Measurements from ENCODE around the gene TRIM74. TPM values are rescaled to one million over a fixed set of nuclear protein-coding genes. Genes with fewer than 3 reads are reported as not detected.
A peak's percentile ranks its signal among the peaks of the same experiment; 100 is the strongest.
"Not testable (repeated sequence)": the region's sequence is repeated elsewhere in the genome, so short reads cannot be mapped to it uniquely, and the experiment has no call there.

Gene TRIM74
- total RNA-seq, 2 donors from 2014 or later, result 3.3 TPM; not detected in 1

DNA sequence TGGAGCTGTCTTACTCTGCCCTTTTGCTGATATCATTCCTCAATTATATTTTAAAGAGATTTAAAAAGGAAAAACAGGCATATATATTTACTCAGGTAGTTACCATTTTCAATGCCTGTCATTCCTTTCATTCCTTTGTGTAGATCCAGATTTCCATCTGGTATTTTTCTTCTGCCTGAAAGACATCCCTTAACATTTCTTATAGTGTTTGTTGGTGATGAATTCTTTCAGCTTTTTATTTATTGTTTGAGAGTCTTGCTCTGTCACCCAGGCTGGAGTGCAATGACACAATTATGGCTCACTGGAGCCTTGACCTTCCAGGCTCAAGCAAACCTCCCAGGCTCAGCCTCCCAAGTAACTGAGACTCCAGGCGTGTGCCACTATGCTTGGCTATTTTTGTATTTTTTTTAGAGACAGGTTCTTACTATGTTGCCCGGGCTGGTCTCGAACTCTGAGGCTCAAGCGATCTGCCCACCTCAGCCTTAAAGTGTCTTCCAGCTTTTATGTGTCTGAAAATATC lies 50.0 kb downstream of the TRIM74 start:
- Histone ChIP-seq H3K9me3 (no peaks in the 10 kb centered on the region), H3K27ac (peak overlapping the region in 1 of 4 donors; percentile 52), H3K4me3 (no peak overlapping the region), H3K36me3 (replicated peaks in 1 of 2; ENCODE audit: insufficient read depth in 1 of 2, low read depth in 2 of 2) (no peaks in the 10 kb centered on the region), H3K27me3 (no peaks in the 10 kb centered on the region), H3K4me1 (peaks cover 47% of the 10 kb centered on the region)
- no peak for DNase-seq
- no peak for ATAC-seq
- intact Hi-C loops (cut with DNase I), result no loop called here
- 52 to 67% methylated on average over 4 of the region's 4 CpGs for WGBS, 2 donors
- no peak for TF ChIP-seq CTCF (IDR thresholded peaks at IDR 0.05)
- no peak for TF ChIP-seq POLR2A (IDR thresholded peaks at IDR 0.05)

DNA sequence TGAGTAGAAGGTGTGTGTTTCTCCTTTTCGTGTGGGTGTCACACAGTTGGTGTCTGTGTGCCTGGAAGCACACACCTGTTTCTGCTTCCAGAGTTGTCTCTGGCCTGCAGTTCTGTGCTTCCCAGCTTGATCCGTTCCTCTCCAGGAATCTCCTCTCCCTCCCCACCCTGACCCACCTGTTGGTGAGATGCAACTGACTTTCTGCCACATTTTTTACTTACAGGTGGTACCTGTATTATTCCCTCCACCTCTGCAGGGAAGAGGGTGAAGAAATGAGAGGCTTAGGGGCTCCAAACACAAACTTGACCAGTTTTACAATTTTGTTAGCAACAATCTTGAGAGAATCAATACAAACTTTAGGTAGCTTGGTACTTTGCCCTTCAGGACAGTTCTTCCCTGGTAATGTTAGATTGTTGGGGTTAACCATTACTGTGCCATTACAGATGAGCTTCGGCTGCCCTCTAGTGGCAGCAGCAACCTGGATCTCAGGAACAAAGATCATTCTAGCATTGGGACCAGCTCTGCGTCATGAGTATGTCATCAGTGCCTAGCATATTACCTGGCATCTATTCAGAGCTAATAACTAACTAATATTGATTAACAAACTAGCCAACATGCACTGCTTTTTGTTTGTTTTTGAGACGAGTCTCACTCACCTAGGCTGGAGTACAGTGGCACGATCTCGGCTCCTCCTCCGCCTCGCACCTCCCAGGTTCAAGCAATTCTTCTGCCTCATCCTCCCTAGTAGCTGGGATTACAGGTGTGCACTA lies 54.3 kb downstream of the TRIM74 start:
- H3K9me3 ChIP-seq; intact Hi-C loops (cut with DNase I); H3K4me3 ChIP-seq; H3K27me3 ChIP-seq; H3K36me3 ChIP-seq (replicated peaks in 1 of 2; ENCODE audit: insufficient read depth in 1 of 2, low read depth in 2 of 2): not testable (repeated sequence)
- WGBS, 2 donors, result 41 to 42% methylated on average over 9 of the region's 9 CpGs
- peaks cover 30% of the 10 kb centered on the region for H3K4me1 ChIP-seq
- H3K27ac ChIP-seq, result peak overlapping the region in 3 of 4 donors; percentile 48 to 56 (median 49)
- DNase-seq (peak; percentile 70 to 83 (median 74)), ATAC-seq (peak; percentile 87)
- peak in 6 of 7 experiments; percentile 57 to 77 (median 68) for TF ChIP-seq CTCF (IDR thresholded peaks at IDR 0.05)

GRCh38 chr7:72913750-72914149 lies 55.5 kb downstream of the TRIM74 start:
- DNase-seq; intact Hi-C loops (cut with DNase I): not testable (repeated sequence)
- 86 to 89% methylated on average over 10 of the region's 10 CpGs for WGBS, 2 donors

DNA sequence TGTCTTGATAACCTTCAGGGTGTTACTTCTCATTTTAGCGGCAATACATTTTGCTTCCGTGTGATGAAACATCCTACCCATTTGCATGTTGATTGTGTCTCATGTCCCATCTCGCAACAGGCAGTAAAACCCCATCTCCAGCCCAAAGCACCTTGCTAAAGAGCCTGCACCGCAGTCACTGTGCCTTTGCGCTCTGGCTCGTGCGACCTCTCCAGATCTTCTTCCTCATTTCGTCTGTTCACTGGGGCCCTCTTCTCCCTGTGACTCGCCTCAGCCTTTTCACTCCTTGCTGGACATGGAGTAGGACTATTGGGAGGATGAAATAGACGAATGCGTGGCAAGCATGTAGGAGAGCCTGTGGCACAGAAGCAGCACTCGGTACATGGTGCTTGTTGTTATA lies 57.9 kb downstream of the TRIM74 start:
- H3K4me3 ChIP-seq; DNase-seq; H3K27me3 ChIP-seq; H3K9me3 ChIP-seq; H3K27ac ChIP-seq; intact Hi-C loops (cut with DNase I); ATAC-seq; H3K36me3 ChIP-seq (replicated peaks in 1 of 2; ENCODE audit: insufficient read depth in 1 of 2, low read depth in 2 of 2): not testable (repeated sequence)
- H3K4me1 ChIP-seq, result peaks cover 16% of the 10 kb centered on the region
- WGBS, 2 donors, result 81 to 82% methylated on average over 8 to 11 of the region's 12 CpGs

More at GRCh38 chr7:72913750-72914149, 55.5 kb downstream of the TRIM74 start:
- H3K4me3 ChIP-seq; H3K9me3 ChIP-seq; H3K27me3 ChIP-seq; H3K36me3 ChIP-seq (replicated peaks in 1 of 2; ENCODE audit: insufficient read depth in 1 of 2, low read depth in 2 of 2); H3K27ac ChIP-seq; ATAC-seq: not testable (repeated sequence)
- H3K4me1 ChIP-seq, result peaks cover 19% of the 10 kb centered on the region

Small RNA genes lying within 50 kb of the gene (small RNA-seq; reads per million reads assigned to genes)
- gene RF00019, result not detected

Other genes starting within 250 kb of the TRIM74 start
- gene TYW1B, start 141.3 kb downstream of the TRIM74 start, total RNA-seq, result 1 to 10 TPM; 5.7 to 7.9 TPM
- gene POM121, start 44.4 kb downstream of the TRIM74 start, total RNA-seq, result 10 to 100 TPM; 14.0 to 22.1 TPM
- not detected for gene SPDYE8, start 60.3 kb upstream of the TRIM74 start, total RNA-seq
- not detected for gene SPDYE11, start 88.4 kb upstream of the TRIM74 start, total RNA-seq
- not detected for gene SPDYE9, start 116.6 kb upstream of the TRIM74 start, total RNA-seq